Ovary (tissue), 9 donors: Measurements from ENCODE around the gene MTMR12. TPM values are rescaled to one million over a fixed set of nuclear protein-coding genes. Genes with fewer than 3 reads are reported as not detected.
A peak's percentile ranks its signal among the peaks of the same experiment; 100 is the strongest.

ENCODE experiments used
- DNase-seq, 5 donors: peaks; one replicate each; pipeline ENCODE4 v3.0.0-alpha.2; 2019 to 2020
- H3K27ac ChIP-seq, 2 donors: fragments of 200-600 bp; one replicate each; pipeline versions ENCODE4 v1.5.1 to v1.8.0; 2019 to 2022
- H3K27me3 ChIP-seq: fragments of 200-600 bp; one replicate; pipeline ENCODE4 v1.8.0; 2022
- H3K36me3 ChIP-seq: fragments of 200-600 bp; sonication (generic); one replicate; pipeline ENCODE4 v1.5.1; 2019
- H3K4me1 ChIP-seq: one replicate; pipeline ENCODE4 v1.8.1; 2013; ENCODE audit warnings: mild to moderate bottlenecking, moderate library complexity; ENCODE audit not compliant: insufficient read depth
- H3K4me3 ChIP-seq: fragments of 200-600 bp; sonication (generic); one replicate; pipeline ENCODE4 v1.5.1; 2017
- H3K9me3 ChIP-seq, 2 donors: fragments of 200-600 bp in 1 of 2; sonication (generic) in 1 of 2; one replicate each; pipeline versions ENCODE4 v1.5.1 to v1.8.1; 2013 to 2019; ENCODE audit warnings: mild to moderate bottlenecking in 1 of 2, moderate library complexity in 1 of 2
- CTCF ChIP-seq, 3 donors: fragments of 450-650 bp in 2 of 3; fragments of 200-600 bp in 1 of 3; IDR thresholded peaks; one replicate each; pipeline versions ENCODE4 v1.5.1 to v1.8.0; 2016 to 2022; ENCODE audit warnings: antibody characterized with exemption in 3 of 3, mild to moderate bottlenecking in 1 of 3
- EP300 ChIP-seq: sonication (generic); formaldehyde crosslinking; IDR thresholded peaks from one replicate; pipeline ENCODE4 v1.6.1; 2017; ENCODE audit warnings: antibody characterized with exemption
- POLR2A ChIP-seq: fragments of 450-650 bp; IDR thresholded peaks from one replicate; pipeline ENCODE4 v1.6.1; 2017; ENCODE audit warnings: antibody characterized with exemption, mild to moderate bottlenecking, moderate library complexity
- WGBS, 3 donors: extraction: QIAGEN DNeasy Blood & Tissue Kit in 1 of 3; methylation state at CpG; one replicate each; pipeline versions ENCODE4 v1.1.5 to v1.1.7; 2013 to 2017; 5-methylcytosine and 5-hydroxymethylcytosine counted together
- intact Hi-C, 4 donors: fragments of 100-400 bp; cut with DNase I; formaldehyde crosslinking; loops; one replicate each; pipeline versions ENCODE4 v1.11.0 to v1.15.1; 2022 to 2023
- polyA plus RNA-seq, 2 donors: library from polyadenylated mRNA; stranded (reverse); fragments of 200-250 nt in 1 of 2; fragments of 350-450 nt in 1 of 2; fragmentation: Illumina TruSeq in 1 of 2; extraction: RNeasy Lipid Tissue Mini Kit (QIAGEN cat#74804) in 1 of 2; gene quantifications; one replicate each; pipeline ENCODE4 v1.2.3, GENCODE V29; 2013 to 2014
- total RNA-seq, 7 donors: library from RNA; depleted of rRNA in 2 of 7; stranded (reverse); fragments of >200 nt in 2 of 7; fragmentation: NEBNext Ultra II Directional in 3 of 7; extraction: Animal tissue kit (Norgen Biotek cat#: 25700) in 3 of 7; gene quantifications; one replicate each; pipeline versions ENCODE4 v1.1.0 to v1.2.4, GENCODE V29; 2016 to 2023
- donor health status: DM: no; HTN: no; CAD: no; lungs with moderate emphysema.
- donor health status: DM: no; HTN: no; CAD: no.
- donor health status: Bipolar disorder and iron deficiency.
- donor health status: DM: yes; HTN: yes; CAD: no.
- donor health status: DM: no; HTN: no; CAD: no.
- donor health status: DM: yes; HTN: yes; CAD: no.

MTMR12 gene
- total and polyA plus RNA-seq, 9 donors = 14.9 to 39.0 (median 35.2) TPM

- peaks cover 4% of the 10 kb centered on the region for H3K4me1 ChIP-seq
- no peaks in the 10 kb centered on the region for H3K9me3 ChIP-seq
- no peaks in the 10 kb centered on the region for H3K27me3 ChIP-seq
- 61 to 65% (median 64%) methylated on average over 11 of the region's 11 CpGs for WGBS, 3 donors
- intact Hi-C loops = no loop called here
- H3K36me3 ChIP-seq = no peaks in the 10 kb centered on the region
- no peak overlapping the region for H3K27ac ChIP-seq
- DNase-seq = no peak
- TF ChIP-seq EP300 (no peak), POLR2A (no peak), CTCF (IDR thresholded peaks at IDR 0.05) (no peak)
- H3K4me3 ChIP-seq = no peak overlapping the region
These were observed 18.6 kb upstream of the MTMR12 start for GRCh38 chr5:32331217-32331934.

DNA sequence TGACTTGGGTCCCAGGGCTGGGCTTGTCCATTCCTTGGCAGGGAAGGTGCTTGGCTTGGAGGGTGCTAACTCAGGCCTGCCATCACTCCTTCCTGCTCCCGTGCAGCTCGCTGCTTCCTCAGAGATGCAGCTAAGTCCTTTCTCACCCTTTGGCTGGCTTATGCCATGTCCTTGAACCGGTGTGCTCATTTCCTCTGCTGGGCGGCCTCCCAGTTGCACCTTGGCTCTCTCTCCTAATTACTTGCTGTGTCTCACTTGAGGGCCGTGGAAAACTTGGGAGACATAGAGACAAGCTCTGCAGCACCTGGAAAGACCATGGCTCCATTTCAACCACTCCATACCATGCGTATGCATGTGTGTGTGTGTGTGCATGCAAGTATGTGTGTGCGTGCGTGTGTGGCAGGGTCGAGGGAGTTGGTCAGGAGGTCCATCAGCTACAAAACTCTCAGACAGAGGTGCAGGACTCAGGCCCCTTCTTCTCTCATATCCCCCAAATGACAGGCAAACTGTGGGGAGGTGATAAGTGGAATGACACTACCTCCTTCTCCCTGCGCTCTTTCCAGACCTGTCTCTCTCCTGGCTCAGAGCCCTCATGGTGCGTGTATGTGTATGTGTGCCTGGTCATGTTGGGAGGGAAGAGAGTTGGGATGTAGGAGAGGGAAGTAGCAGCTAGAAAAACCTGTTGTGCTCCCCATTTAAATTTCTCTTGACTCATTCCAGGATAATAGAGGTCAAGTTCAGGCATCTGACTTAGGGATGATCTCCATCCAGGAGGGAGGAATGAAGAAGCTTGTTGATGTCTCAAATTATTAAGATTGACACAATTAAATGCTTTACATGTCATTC, 17.6 kb upstream of the MTMR12 start:
- H3K27me3 ChIP-seq = no peaks in the 10 kb centered on the region
- DNase-seq = peak in 4 of 5 donors; percentile 40 to 72 (median 44)
- 53 to 59% (median 55%) methylated on average over 11 of the region's 11 CpGs for WGBS, 3 donors
- no peaks in the 10 kb centered on the region for H3K9me3 ChIP-seq
- H3K27ac ChIP-seq = no peak overlapping the region
- no peak overlapping the region for H3K4me3 ChIP-seq
- no peaks in the 10 kb centered on the region for H3K36me3 ChIP-seq
- TF ChIP-seq CTCF (IDR thresholded peaks at IDR 0.05) (no peak), POLR2A (no peak), EP300 (no peak)
- H3K4me1 ChIP-seq = peaks cover 4% of the 10 kb centered on the region
- intact Hi-C loops = no loop called here

DNA sequence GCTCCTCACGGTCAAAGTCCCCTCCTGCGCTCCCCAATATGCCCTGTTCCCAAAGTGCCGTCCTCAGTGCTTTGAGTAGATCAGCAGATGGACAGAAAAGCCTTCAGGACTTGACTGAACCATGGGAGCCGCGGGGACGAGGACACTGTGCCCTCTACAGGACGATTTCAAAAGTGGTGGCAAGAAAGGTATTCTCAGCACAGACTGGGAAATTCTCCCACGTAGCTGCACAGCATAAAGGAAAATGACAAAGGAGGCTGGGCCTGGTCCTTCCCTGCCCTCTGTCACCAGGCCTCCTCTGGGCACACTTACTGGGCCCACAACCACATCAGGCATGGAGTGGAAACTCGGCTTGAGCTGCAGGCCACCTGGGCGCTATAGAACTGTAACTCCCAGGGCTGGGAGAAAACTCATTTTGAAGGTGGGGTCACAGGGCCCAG, 16.7 kb upstream of the MTMR12 start:
- peak in 1 of 5 donors; percentile 52 for DNase-seq
- 67 to 71% (median 70%) methylated on average over 10 of the region's 10 CpGs for WGBS, 3 donors
- Histone ChIP-seq H3K4me3 (no peak overlapping the region), H3K9me3 (no peaks in the 10 kb centered on the region), H3K4me1 (peaks cover 4% of the 10 kb centered on the region), H3K36me3 (no peaks in the 10 kb centered on the region), H3K27ac (no peak overlapping the region), H3K27me3 (no peaks in the 10 kb centered on the region)
- no peak for TF ChIP-seq EP300
- TF ChIP-seq CTCF (IDR thresholded peaks at IDR 0.05) = peak in 1 of 3 donors; percentile 40
- no peak for TF ChIP-seq POLR2A
- intact Hi-C loops = loop anchor here in 2 of 4 donors (5.0 to 10.0 kb wide), 2 partner anchors 95 to 97 kb away; no protein-coding TSS in a partner anchor

GRCh38 chr5:32326216-32326772, 13.6 kb upstream of the MTMR12 start:
- WGBS, 3 donors = 76 to 87% (median 87%) methylated on average over 3 of the region's 3 CpGs
- Histone ChIP-seq H3K27ac (no peak overlapping the region), H3K4me3 (no peak overlapping the region), H3K9me3 (no peaks in the 10 kb centered on the region), H3K36me3 (no peaks in the 10 kb centered on the region), H3K27me3 (no peaks in the 10 kb centered on the region), H3K4me1 (peaks cover 4% of the 10 kb centered on the region)
- TF ChIP-seq EP300 = no peak
- no peak for TF ChIP-seq CTCF (IDR thresholded peaks at IDR 0.05)
- TF ChIP-seq POLR2A = no peak
- intact Hi-C loops = loop anchor here in 2 of 4 donors (5.0 to 10.0 kb wide), 2 partner anchors 91 to 94 kb away; no protein-coding TSS in a partner anchor
- DNase-seq = no peak
